CD4-positive, alpha-beta T cell (primary cell): ENCODE results near the gene ICE2. TPM values are rescaled to one million over a fixed set of nuclear protein-coding genes. Genes with fewer than 3 reads are reported as not detected.

ENCODE experiments used
- ATAC-seq: fragments of 200-7000 bp; cut with Tn5 transposase; one replicate; pipeline ENCODE4 v1.10.0; 2022; ENCODE audit warnings: mild to moderate bottlenecking; ENCODE audit not compliant: poor library complexity
- CTCF ChIA-PET: fragments of 350-600 bp; sonication (Branson Sonifier 250); formaldehyde crosslinking; loops from one replicate; lab custom pipeline; 2021; ENCODE audit warnings: antibody characterized with exemption, inconsistent platforms; lab: Charles Lee
- POLR2A ChIA-PET: fragments of 350-600 bp; sonication (Branson Sonifier 250); formaldehyde crosslinking; loops from one replicate; lab custom pipeline; 2021; ENCODE audit warnings: antibody characterized with exemption, inconsistent platforms; lab: Charles Lee
- DNase-seq, 14 experiments: peaks; one replicate each; pipeline ENCODE4 v3.0.0-alpha.2; 2013 to 2020; ENCODE audit warnings: mixed read lengths in 2 of 14
- H3K27ac ChIP-seq, 2 donors: one replicate each; pipeline versions ENCODE4 v1.5.1 to v1.7.0; 2013; ENCODE audit warnings: low read length in 2 of 2, low read depth in 1 of 2, mild to moderate bottlenecking in 1 of 2
- H3K27me3 ChIP-seq, 2 experiments: 1 replicate in 1 of 2; 2 replicates in 1 of 2; pipeline versions ENCODE4 v1.6.1 to v1.7.0; 2013; ENCODE audit warnings: low read length in 2 of 2, control low read depth in 1 of 2, mild to moderate bottlenecking in 1 of 2, moderate library complexity in 1 of 2; ENCODE audit not compliant: insufficient read depth in 2 of 2, control insufficient read depth in 1 of 2
- H3K36me3 ChIP-seq: one replicate; pipeline ENCODE4 v1.6.1; 2013; ENCODE audit warnings: low read length, control low read depth; ENCODE audit not compliant: insufficient read depth
- H3K4me1 ChIP-seq: one replicate; pipeline ENCODE4 v1.6.1; 2013; ENCODE audit warnings: low read length, control low read depth; ENCODE audit not compliant: insufficient read depth
- H3K4me3 ChIP-seq: one replicate; pipeline ENCODE4 v1.5.1; 2013; ENCODE audit warnings: mild to moderate bottlenecking, low read length, moderate library complexity
- H3K9me3 ChIP-seq, 2 experiments: 1 replicate in 1 of 2; 2 replicates in 1 of 2; pipeline versions ENCODE4 v1.6.1 to v1.7.0; 2013; ENCODE audit warnings: low read length in 2 of 2, mild to moderate bottlenecking in 2 of 2, control low read depth in 1 of 2, moderate library complexity in 1 of 2; ENCODE audit not compliant: control insufficient read depth in 1 of 2, insufficient read depth in 1 of 2
- H3K27ac Mint-ChIP-seq: one replicate; pipeline ENCODE4 v1.8.0; 2020; ENCODE audit warnings: mixed read lengths
- H3K27me3 Mint-ChIP-seq: one replicate; pipeline ENCODE4 v1.8.0; 2021; ENCODE audit warnings: mixed read lengths
- H3K36me3 Mint-ChIP-seq: one replicate; pipeline ENCODE4 v1.8.0; 2021; ENCODE audit warnings: low read depth, mixed read lengths
- H3K4me1 Mint-ChIP-seq: one replicate; pipeline ENCODE4 v1.8.0; 2021; ENCODE audit warnings: low read depth, mixed read lengths
- H3K4me3 Mint-ChIP-seq: one replicate; pipeline ENCODE4 v1.8.0; 2020; ENCODE audit warnings: mild to moderate bottlenecking, mixed read lengths
- H3K9me3 Mint-ChIP-seq: one replicate; pipeline ENCODE4 v1.8.0; 2020; ENCODE audit warnings: mixed read lengths
- CTCF ChIP-seq: fragments of 200-600 bp; IDR thresholded peaks from one replicate; pipeline ENCODE4 v1.8.0; 2022; ENCODE audit warnings: antibody characterized with exemption, mild to moderate bottlenecking
- intact Hi-C, 2 experiments: fragments of 100-400 bp; cut with DNase I in 1 of 2; cut with micrococcal nuclease in 1 of 2; formaldehyde crosslinking; loops; one replicate each; pipeline versions ENCODE4 v1.15.1 to v1.9.0; 2023 to 2025; cut with DNase I, micrococcal nuclease
- total RNA-seq, 174 experiments: library from RNA in 2 of 174; stranded (reverse) in 2 of 174; gene quantifications; one replicate each; pipeline ENCODE4 v1.2.3 and lab custom pipeline; 2021 to 2026

Gene ICE2
- total RNA-seq, 2 experiments from 2014 or later, result 20.4 to 23.4 TPM

DNA sequence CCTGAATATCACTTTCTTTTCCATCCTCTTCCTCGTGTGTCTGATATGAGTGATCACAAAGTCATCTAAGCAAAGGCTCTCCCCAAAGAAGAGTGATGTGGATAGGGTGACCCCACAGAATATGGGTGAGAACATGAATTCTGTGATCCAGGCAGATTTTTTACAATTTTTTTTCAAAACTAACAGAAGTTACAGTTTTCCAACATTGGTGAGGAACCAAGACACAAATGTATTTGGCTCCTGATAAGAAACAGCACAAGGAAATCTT lies 108.1 kb downstream of the ICE2 start:
- Histone ChIP-seq H3K4me1 (peaks cover 8% of the 10 kb centered on the region), H3K27me3 (no peaks in the 10 kb centered on the region), H3K4me3 (no peak overlapping the region), H3K36me3 (peaks cover 43% of the 10 kb centered on the region), H3K9me3 (no peaks in the 10 kb centered on the region), H3K27ac (no peak overlapping the region)
- CTCF ChIA-PET, result no interaction called here
- no peak overlapping the region for H3K27ac Mint-ChIP-seq
- no peaks in the 10 kb centered on the region for H3K4me1 Mint-ChIP-seq
- H3K27me3 Mint-ChIP-seq, result no peaks in the 10 kb centered on the region
- POLR2A ChIA-PET, result no interaction called here
- no peaks in the 10 kb centered on the region for H3K9me3 Mint-ChIP-seq
- intact Hi-C loops, result loop anchor here in 1 of 2 experiments (5.0 to 10.0 kb wide), 3 partner anchors 56 to 959 kb away; no protein-coding TSS in a partner anchor
- H3K36me3 Mint-ChIP-seq, result peaks cover 37% of the 10 kb centered on the region
- no peak for TF ChIP-seq CTCF
- DNase-seq (no peak), ATAC-seq (no peak)
- H3K4me3 Mint-ChIP-seq, result no peak overlapping the region

DNA sequence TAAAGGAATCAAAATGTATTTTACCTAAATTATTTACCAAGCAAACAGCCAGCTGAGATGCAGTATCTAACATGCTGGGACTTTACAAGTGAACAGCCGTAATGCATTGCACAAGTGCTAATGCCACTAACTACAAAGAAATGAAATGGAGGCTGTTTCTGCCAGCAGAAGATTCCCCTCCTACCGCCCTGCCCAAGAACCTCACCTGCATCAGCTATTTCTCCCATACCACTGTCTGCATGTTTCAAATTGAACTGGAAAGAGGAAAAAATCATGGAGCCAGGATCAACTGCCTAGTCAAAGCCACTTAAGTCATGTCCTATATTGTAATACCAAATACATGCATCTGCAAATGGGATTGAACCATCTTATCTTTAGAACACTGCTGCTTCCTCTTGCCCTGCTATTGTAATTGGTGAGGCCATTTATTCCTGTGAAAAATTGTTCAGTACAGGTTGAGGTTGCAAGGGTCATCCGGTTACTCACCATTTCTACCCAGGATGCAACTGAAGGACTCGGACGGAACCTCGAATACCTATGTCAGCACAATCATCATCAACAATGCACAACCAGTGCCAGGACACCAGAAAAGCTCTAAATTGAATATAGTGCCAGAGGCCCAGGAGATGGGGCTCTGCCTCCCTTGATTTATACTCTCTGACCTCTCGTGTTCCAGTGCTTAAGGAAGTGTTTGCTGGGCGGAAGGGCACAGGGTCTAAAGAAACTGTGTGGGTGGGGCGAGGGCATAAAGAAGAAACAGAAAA lies 108.7 kb downstream of the ICE2 start:
- ChIA-PET POLR2A (no interaction called here), CTCF (no interaction called here)
- Histone ChIP-seq H3K4me1 (peaks cover 8% of the 10 kb centered on the region), H3K9me3 (no peaks in the 10 kb centered on the region), H3K4me3 (no peak overlapping the region), H3K27ac (no peak overlapping the region), H3K27me3 (no peaks in the 10 kb centered on the region), H3K36me3 (peaks cover 43% of the 10 kb centered on the region)
- H3K9me3 Mint-ChIP-seq, result no peaks in the 10 kb centered on the region
- H3K27me3 Mint-ChIP-seq, result no peaks in the 10 kb centered on the region
- intact Hi-C loops, result loop anchor here in 1 of 2 experiments (5.0 to 10.0 kb wide), 3 partner anchors 55 to 958 kb away; no protein-coding TSS in a partner anchor
- no peak overlapping the region for H3K4me3 Mint-ChIP-seq
- peaks cover 34% of the 10 kb centered on the region for H3K36me3 Mint-ChIP-seq
- TF ChIP-seq CTCF, result no peak
- H3K27ac Mint-ChIP-seq, result no peak overlapping the region
- H3K4me1 Mint-ChIP-seq, result no peaks in the 10 kb centered on the region
- ATAC-seq (no peak), DNase-seq (no peak)

- H3K9me3 Mint-ChIP-seq, result no peaks in the 10 kb centered on the region
- H3K36me3 Mint-ChIP-seq, result peaks cover 33% of the 10 kb centered on the region
- no peaks in the 10 kb centered on the region for H3K9me3 ChIP-seq
Observed at GRCh38 chr15:60369696-60370095, 109.2 kb downstream of the ICE2 start.

More at GRCh38 chr15:60369696-60370095, 109.2 kb downstream of the ICE2 start:
- ChIA-PET CTCF (no interaction called here), POLR2A (no interaction called here)
- Histone ChIP-seq H3K4me3 (no peak overlapping the region), H3K27ac (no peak overlapping the region), H3K27me3 (no peaks in the 10 kb centered on the region), H3K36me3 (peaks cover 38% of the 10 kb centered on the region), H3K4me1 (peaks cover 8% of the 10 kb centered on the region)
- intact Hi-C loops, result loop anchor here in 1 of 2 experiments (5.0 to 10.0 kb wide), 3 partner anchors 55 to 957 kb away; no protein-coding TSS in a partner anchor
- DNase-seq (no peak), ATAC-seq (no peak)
- TF ChIP-seq CTCF, result no peak
- Mint-ChIP-seq H3K27ac (no peak overlapping the region), H3K27me3 (no peaks in the 10 kb centered on the region), H3K4me3 (no peak overlapping the region), H3K4me1 (no peaks in the 10 kb centered on the region)

Other genes with a start within 250 kb of the ICE2 start
- 10 to 100 TPM; 70.8 to 74.5 TPM for gene ANXA2, start 81.2 kb downstream of the ICE2 start, total RNA-seq